Mesendoderm (in vitro differentiated cells): Measurements from ENCODE around the gene SLAMF9.

Source experiments
- DNase-seq: peaks from one replicate; pipeline ENCODE4 v3.0.0; 2013
- H2AK5ac ChIP-seq: 2 replicates; pipeline ENCODE4 v1.6.1; 2013; ENCODE audit warnings: low read length, inconsistent platforms
- H2BK120ac ChIP-seq: 2 replicates; pipeline ENCODE4 v1.6.1; 2013; ENCODE audit warnings: low read depth, mild to moderate bottlenecking, low read length, moderate library complexity, mixed read lengths
- H2BK15ac ChIP-seq: replicated peaks from 2 replicates; pipeline ENCODE4 v1.6.1; 2013; ENCODE audit warnings: low read depth, mild to moderate bottlenecking, moderate library complexity
- H2BK5ac ChIP-seq: 2 replicates; pipeline ENCODE4 v1.6.1; 2013; ENCODE audit warnings: low read length, inconsistent platforms
- H3K18ac ChIP-seq: 2 replicates; pipeline ENCODE4 v1.6.1; 2013; ENCODE audit warnings: mild to moderate bottlenecking, low read length, mixed read lengths
- H3K23ac ChIP-seq: one replicate; pipeline ENCODE4 v1.6.1; 2013; ENCODE audit warnings: low read length
- H3K27ac ChIP-seq: 2 replicates; pipeline ENCODE4 v1.5.1; 2013; ENCODE audit warnings: low read depth, mild to moderate bottlenecking, inconsistent platforms, low read length, moderate library complexity
- H3K27me3 ChIP-seq: 2 replicates; pipeline ENCODE4 v1.6.1; 2013; ENCODE audit warnings: low read length, control low read depth, mild to moderate bottlenecking, inconsistent platforms; ENCODE audit not compliant: insufficient read depth, poor library complexity
- H3K36me3 ChIP-seq: 2 replicates; pipeline ENCODE4 v1.6.1; 2013; ENCODE audit warnings: low read length, inconsistent platforms; ENCODE audit not compliant: control insufficient read depth, insufficient read depth
- H3K4ac ChIP-seq: one replicate; pipeline ENCODE4 v1.6.1; 2013; ENCODE audit warnings: low read depth, mild to moderate bottlenecking, low read length, moderate library complexity
- H3K4me1 ChIP-seq: 2 replicates; pipeline ENCODE4 v1.6.1; 2013; ENCODE audit warnings: low read depth, low read length, inconsistent platforms; ENCODE audit not compliant: control insufficient read depth
- H3K4me2 ChIP-seq: 2 replicates; pipeline ENCODE4 v1.6.1; 2013; ENCODE audit warnings: low read length
- H3K4me3 ChIP-seq: 2 replicates; pipeline ENCODE4 v1.5.1; 2013; ENCODE audit warnings: mild to moderate bottlenecking, low read length
- H3K56ac ChIP-seq: one replicate; pipeline ENCODE4 v1.6.1; 2013; ENCODE audit warnings: low read length
- H3K79me1 ChIP-seq: 2 replicates; pipeline ENCODE4 v1.6.1; 2013; ENCODE audit warnings: low read length, inconsistent platforms
- H3K79me2 ChIP-seq: 2 replicates; pipeline ENCODE4 v1.6.1; 2013; ENCODE audit warnings: mild to moderate bottlenecking, low read length; ENCODE audit not compliant: control insufficient read depth, insufficient read depth
- H3K9ac ChIP-seq: 2 replicates; pipeline ENCODE4 v1.6.1; 2013; ENCODE audit warnings: low read length, inconsistent platforms
- H4K5ac ChIP-seq: one replicate; pipeline ENCODE4 v1.6.1; 2013; ENCODE audit warnings: low read length
- H4K8ac ChIP-seq: one replicate; pipeline ENCODE4 v1.6.1; 2013; ENCODE audit warnings: low read depth, mild to moderate bottlenecking, control low read depth, low read length, moderate library complexity
- WGBS: extraction: QIAGEN DNeasy Blood & Tissue Kit; methylation state at CpG from one replicate; pipeline ENCODE4 v1.1.7; 2013; ENCODE audit warnings: low lambda C conversion rate, missing lambda C conversion rate; ENCODE audit not compliant: insufficient coverage; ENCODE audit errors: extremely low coverage; 5-methylcytosine and 5-hydroxymethylcytosine counted together

The SLAMF9 gene

DNA sequence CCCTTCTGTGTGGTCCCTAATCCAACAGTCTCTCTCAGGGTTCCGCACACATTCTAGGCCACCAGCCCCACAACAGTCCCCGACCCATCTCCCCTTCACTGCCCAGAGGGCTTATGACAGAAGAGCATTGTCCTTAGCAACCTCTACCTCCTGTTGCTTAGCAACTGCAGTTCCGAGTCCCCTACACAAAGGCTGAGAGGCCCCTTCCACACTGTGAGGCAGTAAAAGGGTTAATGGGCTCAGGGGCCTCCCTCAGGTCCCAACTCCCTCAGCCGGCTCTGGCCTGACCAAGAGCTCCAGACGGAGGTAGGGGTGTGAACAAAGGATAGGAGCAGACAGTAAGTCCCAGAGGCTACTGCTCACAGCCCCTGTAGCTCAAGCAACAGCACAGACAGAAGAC is 12.9 kb downstream of the SLAMF9 start:
- H3K36me3 ChIP-seq = no peaks in the 10 kb centered on the region
- H4K8ac ChIP-seq = no peak overlapping the region
- no peak overlapping the region for H3K18ac ChIP-seq
- H3K56ac ChIP-seq = peak overlapping the region; percentile 34
- no peak overlapping the region for H2BK15ac ChIP-seq
- H3K79me1 ChIP-seq = peaks cover 2% of the 10 kb centered on the region
- no peak overlapping the region for H3K27ac ChIP-seq
- no peak overlapping the region for H4K5ac ChIP-seq
- no peak overlapping the region for H3K4me2 ChIP-seq
- H3K4me1 ChIP-seq = peaks cover 8% of the 10 kb centered on the region
- no peak overlapping the region for H2AK5ac ChIP-seq
- no peak overlapping the region for H2BK120ac ChIP-seq
- no peak overlapping the region for H2BK5ac ChIP-seq
- no peak overlapping the region for H3K23ac ChIP-seq
- no peak overlapping the region for H3K4ac ChIP-seq
- DNase-seq = peak; percentile 89
- H3K27me3 ChIP-seq = no peaks in the 10 kb centered on the region
- WGBS = no CpG with 5 or more reads among the region's 5 CpGs
- no peak overlapping the region for H3K4me3 ChIP-seq
- no peak overlapping the region for H3K9ac ChIP-seq
- H3K79me2 ChIP-seq = peaks cover 1% of the 10 kb centered on the region

DNA sequence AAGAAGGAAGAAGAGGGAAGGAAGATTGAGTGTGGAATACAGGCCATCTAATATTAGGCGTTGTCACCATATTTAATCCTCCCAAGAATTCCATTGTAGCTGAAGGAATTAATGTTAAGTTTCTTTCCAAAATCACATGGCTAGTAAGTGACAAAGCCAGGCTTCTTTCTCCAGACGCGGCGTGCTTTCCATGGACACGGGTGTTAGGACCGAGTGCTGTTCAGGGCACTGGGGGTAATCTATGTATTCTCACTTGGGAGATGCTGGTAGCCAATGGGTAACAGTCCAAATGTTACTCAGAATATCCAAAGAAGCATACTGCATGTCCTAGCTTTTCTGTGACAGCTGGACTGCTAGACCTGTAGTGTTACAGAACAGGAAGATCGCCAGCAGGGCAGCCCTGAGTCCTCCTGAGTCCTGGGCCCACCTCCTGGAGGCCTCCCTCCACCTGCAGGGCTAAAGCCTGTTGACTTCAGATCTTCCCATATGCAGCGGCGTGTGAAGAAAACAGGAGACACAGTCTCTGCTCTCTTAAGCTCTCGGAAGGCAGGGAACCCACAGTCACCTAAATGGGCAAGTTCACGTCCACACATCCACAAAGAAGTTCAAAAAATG is 13.9 kb downstream of the SLAMF9 start:
- H2AK5ac ChIP-seq = no peak overlapping the region
- peaks cover 2% of the 10 kb centered on the region for H3K79me1 ChIP-seq
- no peak overlapping the region for H3K23ac ChIP-seq
- H3K4me1 ChIP-seq = peaks cover 7% of the 10 kb centered on the region
- no peaks in the 10 kb centered on the region for H3K27me3 ChIP-seq
- H3K27ac ChIP-seq = no peak overlapping the region
- H3K79me2 ChIP-seq = peaks cover 1% of the 10 kb centered on the region
- no CpG with 5 or more reads among the region's 11 CpGs for WGBS
- H3K9ac ChIP-seq = no peak overlapping the region
- no peak for DNase-seq
- no peak overlapping the region for H3K4me2 ChIP-seq
- H4K8ac ChIP-seq = no peak overlapping the region
- no peak overlapping the region for H2BK5ac ChIP-seq
- H4K5ac ChIP-seq = no peak overlapping the region
- no peak overlapping the region for H2BK15ac ChIP-seq
- peak overlapping the region; percentile 15 for H3K56ac ChIP-seq
- H3K4ac ChIP-seq = no peak overlapping the region
- H3K4me3 ChIP-seq = no peak overlapping the region
- no peak overlapping the region for H3K18ac ChIP-seq
- H2BK120ac ChIP-seq = no peak overlapping the region
- H3K36me3 ChIP-seq = no peaks in the 10 kb centered on the region

GRCh38 chr1:159939678-159940002 is 14.4 kb downstream of the SLAMF9 start:
- Histone ChIP-seq H3K79me1 (peaks cover 2% of the 10 kb centered on the region), H3K56ac (no peak overlapping the region)

DNA sequence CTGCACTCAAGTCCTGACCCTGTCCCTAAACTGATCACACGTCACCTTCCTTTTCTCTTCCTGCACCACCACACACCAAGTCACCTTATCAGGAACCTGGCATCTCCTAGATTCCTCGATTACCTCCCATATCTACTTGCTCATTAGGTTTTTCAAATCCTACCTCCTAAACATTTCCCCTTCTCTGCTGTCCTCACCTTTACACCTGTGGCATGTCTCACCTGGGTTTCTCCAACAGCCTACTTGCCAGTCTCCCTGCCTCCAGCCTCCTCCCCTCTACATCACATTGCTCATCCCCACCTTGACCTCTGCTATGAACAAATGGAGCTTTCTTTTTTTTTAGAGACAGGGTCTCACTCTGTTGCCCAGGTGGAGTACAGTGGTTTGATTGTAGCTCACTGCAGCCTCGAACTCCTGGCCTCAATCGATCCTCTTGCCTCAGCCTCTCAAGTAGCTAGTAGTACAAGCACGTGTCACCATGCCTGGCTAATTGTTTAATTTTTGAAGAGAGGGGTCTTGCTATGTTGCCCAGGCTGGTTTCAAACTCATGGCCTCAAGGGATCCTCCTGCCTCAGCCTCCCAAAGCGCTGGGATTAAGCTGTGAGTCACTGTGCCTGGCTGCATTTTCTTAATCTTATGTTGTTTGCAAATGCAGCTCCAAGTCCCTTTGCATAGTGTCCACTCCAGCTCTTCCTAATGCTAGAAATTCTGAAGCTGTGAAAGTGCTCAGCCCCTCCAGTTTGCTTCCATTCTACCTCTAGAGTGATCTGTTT is 14.9 kb downstream of the SLAMF9 start:
- Histone ChIP-seq H3K4me1 (peaks cover 7% of the 10 kb centered on the region), H2AK5ac (no peak overlapping the region), H3K27ac (no peak overlapping the region), H3K4me3 (no peak overlapping the region), H3K4ac (no peak overlapping the region), H2BK120ac (no peak overlapping the region), H2BK15ac (no peak overlapping the region), H3K4me2 (no peak overlapping the region), H3K56ac (no peak overlapping the region), H4K8ac (no peak overlapping the region), H4K5ac (no peak overlapping the region), H3K36me3 (no peaks in the 10 kb centered on the region), H3K79me2 (no peaks in the 10 kb centered on the region), H3K79me1 (no peaks in the 10 kb centered on the region), H3K27me3 (no peaks in the 10 kb centered on the region), H3K18ac (no peak overlapping the region), H3K23ac (no peak overlapping the region), H3K9ac (no peak overlapping the region), H2BK5ac (no peak overlapping the region)
- WGBS = no CpG with 5 or more reads among the region's 6 CpGs
- DNase-seq = no peak

More at GRCh38 chr1:159939678-159940002, 14.4 kb downstream of the SLAMF9 start:
- H3K79me2 ChIP-seq = peaks cover 1% of the 10 kb centered on the region
- peaks cover 7% of the 10 kb centered on the region for H3K4me1 ChIP-seq
- no peak overlapping the region for H3K18ac ChIP-seq
- no peak for DNase-seq
- H3K9ac ChIP-seq = no peak overlapping the region
- no peak overlapping the region for H3K4me3 ChIP-seq
- H3K27ac ChIP-seq = no peak overlapping the region
- H2BK120ac ChIP-seq = no peak overlapping the region
- H4K8ac ChIP-seq = no peak overlapping the region
- H4K5ac ChIP-seq = no peak overlapping the region
- no CpG with 5 or more reads among the region's 3 CpGs for WGBS
- H2BK15ac ChIP-seq = no peak overlapping the region
- H2AK5ac ChIP-seq = no peak overlapping the region
- H3K27me3 ChIP-seq = no peaks in the 10 kb centered on the region
- no peak overlapping the region for H3K23ac ChIP-seq
- H3K4ac ChIP-seq = no peak overlapping the region
- H2BK5ac ChIP-seq = no peak overlapping the region
- no peaks in the 10 kb centered on the region for H3K36me3 ChIP-seq
- H3K4me2 ChIP-seq = no peak overlapping the region

- no peak overlapping the region for H4K5ac ChIP-seq
- H4K8ac ChIP-seq = no peak overlapping the region
- H3K4ac ChIP-seq = no peak overlapping the region
- no peaks in the 10 kb centered on the region for H3K36me3 ChIP-seq
- no peak overlapping the region for H2BK120ac ChIP-seq
- peaks cover 7% of the 10 kb centered on the region for H3K4me1 ChIP-seq
- H3K4me3 ChIP-seq = no peak overlapping the region
- H3K4me2 ChIP-seq = no peak overlapping the region
- H3K18ac ChIP-seq = no peak overlapping the region
- no peaks in the 10 kb centered on the region for H3K27me3 ChIP-seq
- no peak overlapping the region for H2BK5ac ChIP-seq
- H3K79me1 ChIP-seq = no peaks in the 10 kb centered on the region
- no CpG with 5 or more reads among the region's 7 CpGs for WGBS
- no peak overlapping the region for H3K23ac ChIP-seq
- H3K79me2 ChIP-seq = no peaks in the 10 kb centered on the region
- H3K9ac ChIP-seq = no peak overlapping the region
- H2BK15ac ChIP-seq = no peak overlapping the region
- H2AK5ac ChIP-seq = no peak overlapping the region
- DNase-seq = no peak
- H3K56ac ChIP-seq = no peak overlapping the region
- no peak overlapping the region for H3K27ac ChIP-seq
These were observed 15.7 kb downstream of the SLAMF9 start for GRCh38 chr1:159938211-159938852.
